K562 (cell line): ENCODE data around the gene CAB39.

ENCODE experiments used
- BRF2 ChIP-seq: IDR thresholded peaks from 3 replicates; pipeline ENCODE4 v1.6.1; 2011; ENCODE audit warnings: borderline replicate concordance, mild to moderate bottlenecking; ENCODE audit not compliant: insufficient read length, insufficient read depth
- CTCF ChIP-seq, 3 experiments: IDR thresholded peaks in 2 of 3; conservative IDR thresholded peaks in 1 of 3; 2 replicates each; pipeline ENCODE4 v1.5.1; 2011 to 2012; ENCODE audit warnings: low read length in 3 of 3, mild to moderate bottlenecking in 3 of 3, control low read depth in 2 of 3, improper control_type of control experiment in 1 of 3, inconsistent platforms in 1 of 3, low read depth in 1 of 3, mixed read lengths in 1 of 3, moderate library complexity in 1 of 3; ENCODE audit not compliant: insufficient read depth in 2 of 3
- MAX ChIP-seq: sonication (generic); formaldehyde crosslinking; IDR thresholded peaks from 2 replicates; pipeline ENCODE4 v1.9.0; 2022; ENCODE audit warnings: mild to moderate bottlenecking, missing genetic modification reagents
- POLR2A ChIP-seq: fragments of 450-650 bp; conservative IDR thresholded peaks from 2 replicates; pipeline ENCODE4 v1.6.1; 2016
- TCF7L2 ChIP-seq: fragments of 150-350 bp; IDR thresholded peaks from 2 replicates; pipeline ENCODE4 v1.6.1; 2016; ENCODE audit warnings: low read depth, mild to moderate bottlenecking, low read length, moderate library complexity

GRCh38 chr2:230676546-230676945, 36.1 kb upstream of the CAB39 start:
- TF ChIP-seq POLR2A = no peak
- TF ChIP-seq TCF7L2 = no peak
- no peak for TF ChIP-seq CTCF (IDR thresholded peaks at IDR 0.05 in 2 of 3, conservative IDR thresholded peaks at IDR 0.05 in 1 of 3; ENCODE audit: insufficient read depth in 2 of 3, low read depth in 1 of 3, low read length in 3 of 3)
- no peak for TF ChIP-seq BRF2
- no peak for TF ChIP-seq MAX (CRISPR knock-in tag)
